ENCODE data around the gene PVALEF. TPM values are rescaled to one million over a fixed set of nuclear protein-coding genes. Genes with fewer than 3 reads are reported as not detected.

Gene PVALEF
- total and polyA plus RNA-seq, 2 of the 13 experiments (the other 11 are each of a cell fraction or from before 2014, with no cell fraction given) = 0.18 TPM

- TF ChIP-seq ZNF552 (CRISPR knock-in tag; IDR thresholded peaks at IDR 0.05; ENCODE audit: borderline replicate concordance) (no peak), ZSCAN5A (CRISPR knock-in tag; IDR thresholded peaks at IDR 0.05; ENCODE audit: borderline replicate concordance) (no peak), MXD1 (CRISPR knock-in tag; IDR thresholded peaks at IDR 0.05) (no peak), IRF2 (CRISPR knock-in tag; IDR thresholded peaks at IDR 0.05) (no peak), ZNF737 (CRISPR knock-in tag; IDR thresholded peaks at IDR 0.05; ENCODE audit: borderline replicate concordance) (no peak), ZBTB21 (CRISPR knock-in tag; IDR thresholded peaks at IDR 0.05) (no peak), CEBPG (CRISPR knock-in tag; IDR thresholded peaks at IDR 0.05) (no peak), AKAP8 (CRISPR knock-in tag; IDR thresholded peaks at IDR 0.05) (no peak), NRL (CRISPR knock-in tag; IDR thresholded peaks at IDR 0.05; ENCODE audit: borderline replicate concordance) (no peak), MIER2 (CRISPR knock-in tag; IDR thresholded peaks at IDR 0.05) (no peak), AHR (CRISPR knock-in tag; IDR thresholded peaks at IDR 0.05) (no peak), PITX1 (CRISPR knock-in tag; IDR thresholded peaks at IDR 0.05) (peak; percentile 25; the same call in 1 of the 2 replicates), ZNF18 (CRISPR knock-in tag; IDR thresholded peaks at IDR 0.05; ENCODE audit: insufficient replicate concordance) (peak; percentile 97), MEF2D (CRISPR knock-in tag; IDR thresholded peaks at IDR 0.05) (0 out of 2 replicates have a peak, but pooled peaks have one; percentile 34), ZNF687 (CRISPR knock-in tag; IDR thresholded peaks at IDR 0.05) (peak; percentile 20; the same call in 1 of the 2 replicates), CREM (IDR thresholded peaks at IDR 0.05) (no peak), CREM (CRISPR knock-in tag; IDR thresholded peaks at IDR 0.05) (no peak), FOXK1 (CRISPR knock-in tag; IDR thresholded peaks at IDR 0.05; ENCODE audit: borderline replicate concordance, low read depth) (no peak), MLX (CRISPR knock-in tag; IDR thresholded peaks at IDR 0.05) (no peak), ZBTB25 (CRISPR knock-in tag; IDR thresholded peaks at IDR 0.05) (no peak), ZNF674 (CRISPR knock-in tag; IDR thresholded peaks at IDR 0.05; ENCODE audit: low read depth) (no peak)
Measured at GRCh38 chr17:81143717-81144422, 21.4 kb upstream of the PVALEF start (continued).
